Measurements from ENCODE around the gene ADAMTSL2.

- TF ChIP-seq CTCF (IDR thresholded peaks at IDR 0.05; ENCODE audit: low read depth, low read length, poor library complexity, severe bottlenecking) (no peak), EZH2phosphoT487 (IDR thresholded peaks at IDR 0.05; ENCODE audit: borderline replicate concordance, low read length) (no peak)
These were observed 39.7 kb upstream of the ADAMTSL2 start for GRCh38 chr9:133494636-133495326.

All from DOHH2 (cell line).